ENCODE data around the gene TIMP2.

DNA sequence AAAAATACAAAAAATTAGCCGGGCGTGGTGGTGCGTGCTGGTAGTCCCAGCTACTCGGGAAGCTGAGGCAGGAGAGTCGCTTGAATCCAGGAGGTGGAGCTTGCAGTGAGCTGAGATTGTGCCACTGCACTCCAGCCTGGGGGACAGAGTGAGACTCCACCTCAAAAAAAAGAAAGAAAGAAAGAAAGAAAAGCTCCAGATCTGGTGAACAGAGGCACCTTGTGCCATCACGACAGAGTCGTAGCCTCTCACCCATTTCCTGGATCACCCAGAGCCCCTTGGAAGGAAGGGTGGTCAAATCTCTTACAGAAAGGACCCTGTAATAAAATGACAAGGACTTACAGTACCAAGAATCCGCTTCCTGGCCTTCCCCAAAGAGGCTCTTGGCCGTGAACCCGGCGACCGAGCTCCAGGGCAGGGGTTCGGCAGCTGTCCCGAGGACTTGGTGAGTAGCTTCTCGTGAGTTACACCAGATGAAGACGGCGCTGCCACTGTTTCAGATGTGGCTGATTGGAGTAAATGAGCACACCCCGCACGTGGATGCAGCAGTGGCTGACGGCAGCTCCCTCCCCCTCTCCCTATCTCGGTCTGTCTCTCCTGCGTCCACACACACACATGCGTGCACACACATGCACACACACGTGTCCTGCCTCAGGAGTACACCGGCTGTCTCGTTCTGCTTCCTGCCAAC is 41.1 kb upstream of the TIMP2 start:
- TF ChIP-seq CTCF (IDR thresholded peaks at IDR 0.05; ENCODE audit: poor library complexity) (no peak), EZH2phosphoT487 (IDR thresholded peaks at IDR 0.05; ENCODE audit: low read depth, severe bottlenecking, unreplicated experiment) (no peak)
